PC-3 (cell line): ENCODE measurements around the gene TOB2. TPM values are rescaled to one million over a fixed set of nuclear protein-coding genes. Genes with fewer than 3 reads are reported as not detected.
"Not testable (repeated sequence)": the region's sequence is repeated elsewhere in the genome, so short reads cannot be mapped to it uniquely, and the experiment has no call there.

ENCODE experiments used
- ATAC-seq: fragments of 200-7000 bp; cut with Tn5 transposase; 2 replicates; pipeline ENCODE4 v1.9.1; 2020; ENCODE audit warnings: mild to moderate bottlenecking, moderate library complexity
- BruUV-seq: library from RNA; stranded (reverse); fragments of 400-500 nt; replicated peaks from 2 replicates; lab custom pipeline; 2021; lab: Mats Ljungman, UMichigan
- CTCF ChIA-PET: fragments of 300-600 bp; sonication (Branson Sonifier 250); formaldehyde crosslinking; loops from one replicate; lab custom pipeline; 2022; ENCODE audit warnings: antibody characterized with exemption; lab: Charles Lee
- POLR2A ChIA-PET: fragments of 300-600 bp; sonication (Branson Sonifier 250); formaldehyde crosslinking; loops from one replicate; lab custom pipeline; 2022; ENCODE audit warnings: antibody characterized with exemption; ENCODE audit not compliant: unreplicated experiment; lab: Charles Lee
- DNase-seq: peaks from one replicate; pipeline ENCODE4 v3.0.0-alpha.2; 2015
- H2AFZ ChIP-seq: fragments of 300-600 bp; sonication (generic); 2 replicates; pipeline ENCODE4 v1.6.0; 2016; ENCODE audit warnings: antibody characterized with exemption, low read length
- H3F3A ChIP-seq: fragments of 300-600 bp; sonication (generic); one replicate; pipeline ENCODE4 v1.6.0; 2017; ENCODE audit warnings: antibody characterized with exemption, low read length, control low read depth, mild to moderate bottlenecking; ENCODE audit not compliant: unreplicated experiment
- H3K27ac ChIP-seq: fragments of 300-600 bp; sonication (generic); 2 replicates; pipeline ENCODE4 v1.5.1; 2016; ENCODE audit warnings: mild to moderate bottlenecking, low read length
- H3K27me3 ChIP-seq: fragments of 300-600 bp; sonication (generic); 2 replicates; pipeline ENCODE4 v1.6.1; 2016; ENCODE audit warnings: low read length, mixed read lengths
- H3K36me3 ChIP-seq: fragments of 300-600 bp; sonication (generic); 2 replicates; pipeline ENCODE4 v1.6.1; 2016; ENCODE audit warnings: low read depth, mixed run types, low read length, mixed read lengths
- H3K4me1 ChIP-seq: fragments of 300-600 bp; sonication (generic); 2 replicates; pipeline ENCODE4 v1.5.1; 2016; ENCODE audit warnings: low read length; ENCODE audit not compliant: insufficient read depth
- H3K4me2 ChIP-seq: fragments of 300-600 bp; sonication (generic); 2 replicates; pipeline ENCODE4 v1.6.0; 2016; ENCODE audit warnings: low read length
- H3K4me3 ChIP-seq: fragments of 300-600 bp; sonication (generic); 2 replicates; pipeline ENCODE4 v1.5.1; 2016; ENCODE audit warnings: mild to moderate bottlenecking, low read length, mixed read lengths
- H3K79me2 ChIP-seq: fragments of 300-600 bp; sonication (generic); 2 replicates; pipeline ENCODE4 v1.6.1; 2017; ENCODE audit warnings: low read length, mixed read lengths
- H3K9ac ChIP-seq: fragments of 300-600 bp; sonication (generic); 2 replicates; pipeline ENCODE4 v1.6.0; 2016; ENCODE audit warnings: mild to moderate bottlenecking, low read length
- H3K9me2 ChIP-seq: fragments of 300-600 bp; sonication (generic); replicated peaks from 2 replicates; pipeline ENCODE4 v1.6.1; 2016; ENCODE audit warnings: mixed run types, low read length, mixed read lengths
- H3K9me3 ChIP-seq: fragments of 300-600 bp; sonication (generic); 2 replicates; pipeline ENCODE4 v1.6.1; 2016; ENCODE audit warnings: low read length, mixed read lengths
- H4K20me1 ChIP-seq: fragments of 300-600 bp; sonication (generic); 2 replicates; pipeline ENCODE4 v1.6.1; 2016; ENCODE audit warnings: low read length, mixed read lengths
- CTCF ChIP-seq: fragments of 300-600 bp; sonication (generic); conservative IDR thresholded peaks from 2 replicates; pipeline ENCODE4 v1.5.1; 2017; ENCODE audit warnings: antibody characterized with exemption, low read depth, mild to moderate bottlenecking, low read length
- EZH2 ChIP-seq: fragments of 300-600 bp; sonication (generic); IDR thresholded peaks from one replicate; pipeline ENCODE4 v1.6.1; 2017; ENCODE audit warnings: antibody characterized with exemption, mild to moderate bottlenecking, low read length; ENCODE audit not compliant: unreplicated experiment
- EZH2phosphoT487 ChIP-seq: fragments of 300-600 bp; sonication (generic); IDR thresholded peaks from 2 replicates; pipeline ENCODE4 v1.6.1; 2018; ENCODE audit warnings: mild to moderate bottlenecking, antibody characterized with exemption, low read length, borderline replicate concordance
- intact Hi-C: fragments of 100-400 bp; cut with micrococcal nuclease; formaldehyde crosslinking; loops from 2 replicates; pipeline ENCODE4 v1.9.0; 2023
- total RNA-seq: library from RNA; depleted of rRNA; stranded (reverse); fragments of >200 nt; gene quantifications from 2 replicates; pipeline ENCODE4 v1.2.3, GENCODE V29; 2014

TOB2 gene
- total RNA-seq, 1 experiment from 2014 or later = 12.8 TPM

- POLR2A ChIA-PET = no interaction called here
- no peak overlapping the region for H3K27ac ChIP-seq
- peaks cover 17% of the 10 kb centered on the region for H4K20me1 ChIP-seq
- CTCF ChIA-PET = no interaction called here
- no peak overlapping the region for H3K9ac ChIP-seq
- H3K4me1 ChIP-seq = no peaks in the 10 kb centered on the region; the same call in 1 of the 2 replicates
- BruUV-seq = no TSS peak
- no peak overlapping the region for H3K4me2 ChIP-seq
- peaks cover 4% of the 10 kb centered on the region; the same call in 1 of the 2 replicates for H3K36me3 ChIP-seq
- intact Hi-C loops = no loop called here
- no peaks in the 10 kb centered on the region for H3F3A ChIP-seq
- DNase-seq = no peak
- no peaks in the 10 kb centered on the region for H3K9me3 ChIP-seq
- no peak overlapping the region for H3K4me3 ChIP-seq
- no peaks in the 10 kb centered on the region for H3K9me2 ChIP-seq
- no peak for ATAC-seq
- no peaks in the 10 kb centered on the region for H3K27me3 ChIP-seq
- H3K79me2 ChIP-seq = peaks cover 84% of the 10 kb centered on the region
- no peak overlapping the region for H2AFZ ChIP-seq
- no peak for TF ChIP-seq CTCF
- no peak for TF ChIP-seq EZH2phosphoT487
- TF ChIP-seq EZH2 = no peak
Measured at GRCh38 chr22:41442240-41442792, 4.3 kb downstream of the TOB2 start.

- H2AFZ ChIP-seq, BruUV-seq, POLR2A ChIA-PET, H3K4me1 ChIP-seq, H3K27me3 ChIP-seq, H3K9me2 ChIP-seq, H3K9ac ChIP-seq, H3K27ac ChIP-seq, H3K9me3 ChIP-seq, DNase-seq, intact Hi-C loops, H3K4me3 ChIP-seq, CTCF ChIA-PET, H3F3A ChIP-seq, H3K4me2 ChIP-seq, ATAC-seq: not testable (repeated sequence)
- Histone ChIP-seq H3K36me3 (peaks cover 12% of the 10 kb centered on the region), H4K20me1 (peaks cover 12% of the 10 kb centered on the region), H3K79me2 (peaks cover 79% of the 10 kb centered on the region)
Measured at GRCh38 chr22:41440511-41440910, 6.1 kb downstream of the TOB2 start.

GRCh38 chr22:41437198-41437597 is 9.4 kb downstream of the TOB2 start:
- no peaks in the 10 kb centered on the region for H3K4me1 ChIP-seq
- H3K4me3 ChIP-seq = no peak overlapping the region
- CTCF ChIA-PET = no interaction called here
- no peak overlapping the region for H3K27ac ChIP-seq
- H3K4me2 ChIP-seq = no peak overlapping the region
- no peak overlapping the region for H3K9ac ChIP-seq
- intact Hi-C loops = no loop called here
- ATAC-seq (no peak), DNase-seq (no peak)
- H2AFZ ChIP-seq = no peak overlapping the region
- H3K9me3 ChIP-seq = no peaks in the 10 kb centered on the region
- no peaks in the 10 kb centered on the region for H3K9me2 ChIP-seq
- H3K36me3 ChIP-seq = peaks cover 8% of the 10 kb centered on the region
- TF ChIP-seq CTCF = no peak
- no peak for TF ChIP-seq EZH2phosphoT487
- no peak for TF ChIP-seq EZH2
- POLR2A ChIA-PET = no interaction called here
- no peaks in the 10 kb centered on the region for H3K27me3 ChIP-seq
- no peaks in the 10 kb centered on the region for H3F3A ChIP-seq
- H3K79me2 ChIP-seq = peaks cover 53% of the 10 kb centered on the region
- no peaks in the 10 kb centered on the region for H4K20me1 ChIP-seq
- BruUV-seq = no TSS peak
